CD14-positive monocyte (primary cell): ENCODE data around the gene SH3GL3. TPM values are rescaled to one million over a fixed set of nuclear protein-coding genes. Genes with fewer than 3 reads are reported as not detected.

ENCODE experiments used
- DNase-seq, 3 donors: peaks; one replicate each; pipeline ENCODE4 v3.0.0-alpha.2; 2011 to 2022
- H2AFZ ChIP-seq: 2 replicates; pipeline ENCODE4 v1.6.0; 2012; ENCODE audit warnings: mild to moderate bottlenecking, low read depth, low read length, inconsistent platforms; ENCODE audit not compliant: insufficient read depth, poor library complexity, severe bottlenecking
- H3K27ac ChIP-seq, 2 donors: 1 replicate in 1 of 2; 2 replicates in 1 of 2; pipeline ENCODE4 v1.5.1; 2012 to 2013; ENCODE audit warnings: low read length in 2 of 2, control low read depth in 1 of 2, inconsistent platforms in 1 of 2, low read depth in 1 of 2, mild to moderate bottlenecking in 1 of 2
- H3K27me3 ChIP-seq, 2 donors: one replicate each; pipeline versions ENCODE4 v1.6.0 to v1.6.1; 2011 to 2013; ENCODE audit warnings: low read length in 2 of 2; ENCODE audit not compliant: control insufficient read depth in 2 of 2, insufficient read depth in 2 of 2
- H3K36me3 ChIP-seq, 2 donors: replicated peaks in 1 of 2; 1 replicate in 1 of 2; 2 replicates in 1 of 2; pipeline versions ENCODE4 v1.5.1 to v1.6.1; 2012 to 2013; ENCODE audit warnings: low read length in 2 of 2, control low read depth in 1 of 2, inconsistent platforms in 1 of 2, mild to moderate bottlenecking in 1 of 2; ENCODE audit not compliant: insufficient read depth in 2 of 2, control insufficient read depth in 1 of 2
- H3K4me1 ChIP-seq, 2 donors: 1 replicate in 1 of 2; 2 replicates in 1 of 2; pipeline versions ENCODE4 v1.5.1 to v1.6.1; 2012 to 2013; ENCODE audit warnings: low read length in 2 of 2, control low read depth in 1 of 2, inconsistent platforms in 1 of 2, mild to moderate bottlenecking in 1 of 2, moderate library complexity in 1 of 2; ENCODE audit not compliant: insufficient read depth in 2 of 2, control insufficient read depth in 1 of 2
- H3K4me2 ChIP-seq: replicated peaks from 2 replicates; pipeline ENCODE3; 2012; ENCODE audit warnings: low read length, moderate library complexity, mild to moderate bottlenecking; ENCODE audit not compliant: poor library complexity, severe bottlenecking; ENCODE audit errors: extremely low read depth
- H3K4me3 ChIP-seq, 3 experiments: fragments of 200-600 bp in 1 of 3; sonication (generic) in 1 of 3; replicated peaks in 1 of 3; 1 replicate in 2 of 3; 2 replicates in 1 of 3; pipeline ENCODE4 v1.5.1; 2011 to 2013; ENCODE audit warnings: low read length in 3 of 3, mild to moderate bottlenecking in 3 of 3, control low read depth in 2 of 3, low read depth in 2 of 3, inconsistent platforms in 1 of 3, moderate library complexity in 1 of 3
- H3K79me2 ChIP-seq: 2 replicates; pipeline ENCODE4 v1.6.0; 2012; ENCODE audit warnings: mild to moderate bottlenecking, control low read depth, inconsistent platforms, low read length, moderate library complexity; ENCODE audit not compliant: insufficient read depth
- H3K9ac ChIP-seq: 2 replicates; pipeline ENCODE4 v1.6.0; 2017; ENCODE audit warnings: low read length, mild to moderate bottlenecking; ENCODE audit not compliant: insufficient read depth, poor library complexity, severe bottlenecking
- H3K9me3 ChIP-seq, 2 donors: replicated peaks in 1 of 2; 1 replicate in 1 of 2; 2 replicates in 1 of 2; pipeline versions ENCODE4 v1.5.1 to v1.6.1; 2012 to 2013; ENCODE audit warnings: low read length in 2 of 2, control low read depth in 1 of 2; ENCODE audit not compliant: control insufficient read depth in 1 of 2, insufficient read depth in 1 of 2
- H4K20me1 ChIP-seq: 2 replicates; pipeline ENCODE4 v1.6.0; 2012; ENCODE audit warnings: mild to moderate bottlenecking, low read length, control low read depth, moderate library complexity; ENCODE audit not compliant: insufficient read depth
- H3K27ac Mint-ChIP-seq, 7 donors: one replicate each; pipeline ENCODE4 v1.8.0; 2020; ENCODE audit warnings: mild to moderate bottlenecking in 7 of 7, mixed read lengths in 7 of 7, moderate library complexity in 6 of 7, inconsistent platforms in 2 of 7
- H3K27me3 Mint-ChIP-seq, 3 donors: one replicate each; pipeline ENCODE4 v1.8.0; 2021 to 2022; ENCODE audit warnings: low read depth in 3 of 3, mild to moderate bottlenecking in 3 of 3, mixed read lengths in 3 of 3, moderate library complexity in 3 of 3, inconsistent platforms in 1 of 3
- H3K36me3 Mint-ChIP-seq, 2 donors: one replicate each; pipeline ENCODE4 v1.8.0; 2020; ENCODE audit warnings: mixed read lengths in 2 of 2, inconsistent platforms in 1 of 2, mild to moderate bottlenecking in 1 of 2
- H3K4me1 Mint-ChIP-seq: one replicate; pipeline ENCODE4 v1.8.0; 2020; ENCODE audit warnings: mild to moderate bottlenecking, mixed read lengths
- H3K4me3 Mint-ChIP-seq, 2 donors: one replicate each; pipeline ENCODE4 v1.8.0; 2020; ENCODE audit warnings: mild to moderate bottlenecking in 2 of 2, mixed read lengths in 2 of 2, moderate library complexity in 1 of 2
- H3K9me3 Mint-ChIP-seq, 7 donors: one replicate each; pipeline ENCODE4 v1.8.0; 2020 to 2022; ENCODE audit warnings: mixed read lengths in 7 of 7, mild to moderate bottlenecking in 6 of 7, moderate library complexity in 6 of 7, inconsistent platforms in 2 of 7
- WGBS: methylation state at CpG from one replicate; pipeline ENCODE4 v1.1.5; 2013; ENCODE audit warnings: missing lambda C conversion rate; ENCODE audit not compliant: insufficient coverage; 5-methylcytosine and 5-hydroxymethylcytosine counted together
- intact Hi-C, 2 donors: fragments of 100-400 bp; cut with micrococcal nuclease; formaldehyde crosslinking; loops; one replicate each; pipeline versions ENCODE4 v1.15.0 to v1.15.1; 2023
- polyA plus RNA-seq, 3 donors: library from polyadenylated mRNA; depleted of rRNA in 1 of 3; unstranded in 2 of 3; stranded (reverse) in 1 of 3; fragments of 300-500 nt in 2 of 3; fragments of >200 nt in 1 of 3; fragmentation: Illumina TruSeq in 2 of 3; gene quantifications; 1 replicate in 2 of 3; 2 replicates in 1 of 3; pipeline ENCODE4 v1.2.3, GENCODE V29; 2012 to 2021
- TF ChIP-seq, protein P1 (sequence below): fragments of 200-600 bp; IDR thresholded peaks from one replicate; pipeline ENCODE4 v1.8.0; 2022; ENCODE audit warnings: antibody characterized with exemption, mild to moderate bottlenecking

Gene SH3GL3
- polyA plus RNA-seq, 3 donors, result not detected

DNA sequence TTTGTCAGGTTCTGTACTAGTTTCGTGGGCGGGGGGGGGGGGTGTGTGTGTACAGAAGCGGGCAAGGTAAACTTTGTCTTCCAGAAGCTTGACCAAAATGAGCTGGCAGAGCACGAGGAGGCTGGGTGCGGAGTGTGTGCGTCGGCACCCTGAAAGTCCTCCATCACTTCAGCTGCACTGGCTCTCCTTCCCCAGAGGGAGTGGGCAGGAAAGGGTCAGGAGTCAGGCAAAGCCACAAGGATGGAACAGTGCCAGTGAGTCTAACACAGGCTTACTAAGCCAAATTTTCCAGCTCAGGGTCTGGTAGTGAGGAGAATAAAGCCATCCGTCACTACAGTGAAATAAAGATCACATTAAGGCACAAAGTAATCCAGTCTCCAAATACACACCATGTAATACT, 11.9 kb upstream of the SH3GL3 start:
- Histone ChIP-seq H3K79me2 (no peaks in the 10 kb centered on the region), H3K9me3 (no peaks in the 10 kb centered on the region), H2AFZ (no peak overlapping the region), H3K4me3 (no peak overlapping the region), H4K20me1 (no peaks in the 10 kb centered on the region), H3K36me3 (no peaks in the 10 kb centered on the region), H3K27me3 (peaks cover 2 to 6% of the 10 kb centered on the region in 2 donors), H3K27ac (no peak overlapping the region), H3K9ac (no peak overlapping the region), H3K4me2 (no peak overlapping the region), H3K4me1 (peaks cover under 1% of the 10 kb centered on the region in 2 donors)
- H3K4me1 Mint-ChIP-seq, result peaks cover 6% of the 10 kb centered on the region
- DNase-seq, result no peak
- no peaks in the 10 kb centered on the region for H3K9me3 Mint-ChIP-seq
- 29% methylated on average over 1 of the region's 8 CpGs for WGBS
- no peak overlapping the region for H3K27ac Mint-ChIP-seq
- intact Hi-C loops, result no loop called here
- no peaks in the 10 kb centered on the region for H3K36me3 Mint-ChIP-seq
- TF ChIP-seq, protein P1, sequence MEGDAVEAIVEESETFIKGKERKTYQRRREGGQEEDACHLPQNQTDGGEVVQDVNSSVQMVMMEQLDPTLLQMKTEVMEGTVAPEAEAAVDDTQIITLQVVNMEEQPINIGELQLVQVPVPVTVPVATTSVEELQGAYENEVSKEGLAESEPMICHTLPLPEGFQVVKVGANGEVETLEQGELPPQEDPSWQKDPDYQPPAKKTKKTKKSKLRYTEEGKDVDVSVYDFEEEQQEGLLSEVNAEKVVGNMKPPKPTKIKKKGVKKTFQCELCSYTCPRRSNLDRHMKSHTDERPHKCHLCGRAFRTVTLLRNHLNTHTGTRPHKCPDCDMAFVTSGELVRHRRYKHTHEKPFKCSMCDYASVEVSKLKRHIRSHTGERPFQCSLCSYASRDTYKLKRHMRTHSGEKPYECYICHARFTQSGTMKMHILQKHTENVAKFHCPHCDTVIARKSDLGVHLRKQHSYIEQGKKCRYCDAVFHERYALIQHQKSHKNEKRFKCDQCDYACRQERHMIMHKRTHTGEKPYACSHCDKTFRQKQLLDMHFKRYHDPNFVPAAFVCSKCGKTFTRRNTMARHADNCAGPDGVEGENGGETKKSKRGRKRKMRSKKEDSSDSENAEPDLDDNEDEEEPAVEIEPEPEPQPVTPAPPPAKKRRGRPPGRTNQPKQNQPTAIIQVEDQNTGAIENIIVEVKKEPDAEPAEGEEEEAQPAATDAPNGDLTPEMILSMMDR, result no peak
- H3K27me3 Mint-ChIP-seq, result peaks cover 3 to 19% (median 17%) of the 10 kb centered on the region in 3 donors
- no peak overlapping the region for H3K4me3 Mint-ChIP-seq

GRCh38 chr15:83435782-83436181, 11.4 kb upstream of the SH3GL3 start:
- no peak overlapping the region for H2AFZ ChIP-seq
- H4K20me1 ChIP-seq, result no peaks in the 10 kb centered on the region
- no peaks in the 10 kb centered on the region for H3K79me2 ChIP-seq
- H3K4me1 ChIP-seq, result no peaks in the 10 kb centered on the region
- Mint-ChIP-seq H3K4me3 (peak overlapping the region in 1 of 2 donors; percentile 17), H3K9me3 (no peaks in the 10 kb centered on the region), H3K27me3 (peaks cover 3 to 19% (median 19%) of the 10 kb centered on the region in 3 donors), H3K36me3 (no peaks in the 10 kb centered on the region), H3K4me1 (peaks cover 6% of the 10 kb centered on the region), H3K27ac (no peak overlapping the region)
- intact Hi-C loops, result no loop called here
- TF ChIP-seq, protein P1, result no peak
- H3K9ac ChIP-seq, result no peak overlapping the region
- no peak overlapping the region for H3K4me2 ChIP-seq
- H3K9me3 ChIP-seq, result no peaks in the 10 kb centered on the region
- H3K36me3 ChIP-seq, result no peaks in the 10 kb centered on the region
- peaks cover 2 to 6% of the 10 kb centered on the region in 2 donors for H3K27me3 ChIP-seq
- 43% methylated on average over 8 of the region's 8 CpGs for WGBS
- H3K27ac ChIP-seq, result no peak overlapping the region
- peak in 2 of 3 donors; percentile 7 to 12 for DNase-seq
- H3K4me3 ChIP-seq, result no peak overlapping the region
